Mammary epithelial cell (primary cell): ENCODE measurements around the gene PPP1R12B.
"Not testable (repeated sequence)": the region's sequence is repeated elsewhere in the genome, so short reads cannot be mapped to it uniquely, and the experiment has no call there.

Source experiments
- EZH2 ChIP-seq: IDR thresholded peaks from 2 replicates; pipeline ENCODE4 v1.6.1; 2012; ENCODE audit warnings: low read length, inconsistent platforms, borderline replicate concordance
- TF ChIP-seq, protein P1 (sequence below), 2 donors: IDR thresholded peaks in 1 of 2; conservative IDR thresholded peaks in 1 of 2; 2 replicates each; pipeline ENCODE4 v1.5.1; 2011 to 2012; ENCODE audit warnings: inconsistent platforms in 2 of 2, low read length in 2 of 2, mild to moderate bottlenecking in 2 of 2, control low read depth in 1 of 2, low read depth in 1 of 2; ENCODE audit not compliant: insufficient read depth in 1 of 2; ENCODE audit errors: extremely low read depth in 1 of 2

DNA sequence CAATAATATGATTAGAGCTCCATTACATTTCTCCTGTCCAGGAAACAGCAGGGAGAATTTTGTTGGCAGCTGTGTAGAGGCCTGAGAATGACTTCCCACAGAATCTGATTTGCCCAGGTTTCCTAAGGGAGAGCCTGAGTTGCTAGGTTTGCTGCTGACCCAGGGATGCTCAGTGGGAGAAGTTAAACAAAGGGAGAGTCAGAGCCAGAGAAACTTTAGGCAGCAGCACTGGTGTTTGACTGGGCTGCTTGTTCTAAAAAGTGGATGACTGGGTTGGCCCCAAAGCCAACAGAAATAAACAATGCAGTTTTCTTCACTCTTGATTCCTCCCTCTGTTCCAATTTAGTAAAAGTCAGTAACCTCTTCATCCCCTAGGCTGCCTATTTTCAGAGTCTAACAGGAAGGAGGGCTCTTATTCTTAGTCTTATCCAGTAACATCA, 69.3 kb downstream of the PPP1R12B start:
- not testable (repeated sequence) for TF ChIP-seq EZH2
- TF ChIP-seq, protein P1, sequence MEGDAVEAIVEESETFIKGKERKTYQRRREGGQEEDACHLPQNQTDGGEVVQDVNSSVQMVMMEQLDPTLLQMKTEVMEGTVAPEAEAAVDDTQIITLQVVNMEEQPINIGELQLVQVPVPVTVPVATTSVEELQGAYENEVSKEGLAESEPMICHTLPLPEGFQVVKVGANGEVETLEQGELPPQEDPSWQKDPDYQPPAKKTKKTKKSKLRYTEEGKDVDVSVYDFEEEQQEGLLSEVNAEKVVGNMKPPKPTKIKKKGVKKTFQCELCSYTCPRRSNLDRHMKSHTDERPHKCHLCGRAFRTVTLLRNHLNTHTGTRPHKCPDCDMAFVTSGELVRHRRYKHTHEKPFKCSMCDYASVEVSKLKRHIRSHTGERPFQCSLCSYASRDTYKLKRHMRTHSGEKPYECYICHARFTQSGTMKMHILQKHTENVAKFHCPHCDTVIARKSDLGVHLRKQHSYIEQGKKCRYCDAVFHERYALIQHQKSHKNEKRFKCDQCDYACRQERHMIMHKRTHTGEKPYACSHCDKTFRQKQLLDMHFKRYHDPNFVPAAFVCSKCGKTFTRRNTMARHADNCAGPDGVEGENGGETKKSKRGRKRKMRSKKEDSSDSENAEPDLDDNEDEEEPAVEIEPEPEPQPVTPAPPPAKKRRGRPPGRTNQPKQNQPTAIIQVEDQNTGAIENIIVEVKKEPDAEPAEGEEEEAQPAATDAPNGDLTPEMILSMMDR (conservative IDR thresholded peaks at IDR 0.05 in 1 of 2, IDR thresholded peaks at IDR 0.05 in 1 of 2; ENCODE audit: extremely low read depth in 1 of 2, insufficient read depth in 1 of 2, low read depth in 1 of 2, low read length in 2 of 2): not testable (repeated sequence)
